ENCODE results near the gene ATP1A1.

- no peak for TF ChIP-seq CTCF (IDR thresholded peaks at IDR 0.05)
- TF ChIP-seq POLR2A (IDR thresholded peaks at IDR 0.05) = no peak
- TF ChIP-seq POLR2AphosphoS5 (IDR thresholded peaks at IDR 0.05) = no peak
Observed at GRCh38 chr1:116394270-116394669, 21.2 kb downstream of the ATP1A1 start.
